ENCODE data around the gene BCAP29.
A peak's percentile ranks its signal among the peaks of the same experiment; 100 is the strongest.
"Not testable (repeated sequence)": the region's sequence is repeated elsewhere in the genome, so short reads cannot be mapped to it uniquely, and the experiment has no call there.

The BCAP29 gene

DNA sequence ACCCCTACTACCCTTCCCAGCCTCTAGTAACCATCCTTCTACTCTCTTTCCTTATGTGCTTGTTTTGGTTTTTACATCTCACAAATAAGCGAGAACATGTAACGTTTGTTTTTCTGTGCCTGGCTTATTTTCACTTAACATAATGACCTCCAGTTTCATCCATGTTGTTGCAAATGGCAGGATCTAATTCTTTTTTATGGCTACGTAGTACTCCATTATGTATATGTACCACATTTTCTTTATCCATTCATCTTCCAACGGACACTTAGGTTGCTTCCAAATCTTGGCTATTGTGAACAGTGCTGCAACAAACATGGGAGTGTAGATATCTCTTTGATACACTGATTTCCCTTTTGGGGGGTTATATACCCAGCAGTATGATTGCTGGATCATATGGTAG lies 47.0 kb downstream of the BCAP29 start:
- no peak overlapping the region for H3K4me3 Mint-ChIP-seq
- H3K27ac Mint-ChIP-seq, result no peak overlapping the region
- H3K27me3 Mint-ChIP-seq, result no peaks in the 10 kb centered on the region
- peaks cover 2% of the 10 kb centered on the region for H3K36me3 Mint-ChIP-seq (ENCODE audit: low read depth)
- H3K9me3 Mint-ChIP-seq, result no peaks in the 10 kb centered on the region
- peaks cover 2% of the 10 kb centered on the region for H3K4me1 Mint-ChIP-seq
- ATAC-seq (no peak), DNase-seq (no peak)

DNA sequence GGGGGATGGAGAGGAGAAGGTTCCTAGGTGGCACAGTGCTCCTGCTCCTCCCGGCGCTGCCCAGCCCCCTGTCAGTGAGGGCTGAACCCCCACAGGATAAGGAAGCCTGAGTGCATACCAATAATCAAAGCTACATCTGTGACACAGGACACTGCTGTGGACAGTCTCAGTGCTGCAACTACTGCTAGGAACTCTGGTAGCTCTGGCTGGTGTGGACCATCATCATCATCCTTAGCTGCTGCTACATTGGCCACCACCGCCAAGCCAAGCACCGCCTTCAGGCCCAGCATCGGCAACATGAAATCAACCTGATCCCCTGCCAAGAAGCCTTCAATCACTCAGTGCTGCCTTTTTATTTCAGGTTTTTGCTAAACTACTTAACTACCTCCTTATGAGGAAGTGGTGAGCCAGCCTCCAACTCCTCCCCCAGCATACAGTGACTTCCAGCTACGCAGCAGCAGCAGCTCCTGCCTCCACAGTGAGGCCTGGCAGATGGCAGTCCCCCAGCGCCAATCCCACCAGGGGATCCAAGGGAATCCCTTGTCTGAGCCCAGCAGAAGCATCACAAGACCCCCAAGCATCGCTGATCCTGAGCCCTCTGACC lies 48.5 kb downstream of the BCAP29 start:
- Mint-ChIP-seq H3K9me3 (no peaks in the 10 kb centered on the region), H3K36me3 (ENCODE audit: low read depth) (peaks cover 2% of the 10 kb centered on the region), H3K27ac (no peak overlapping the region), H3K4me1 (peaks cover 7% of the 10 kb centered on the region), H3K4me3 (no peak overlapping the region), H3K27me3 (no peaks in the 10 kb centered on the region)
- no peak for ATAC-seq
- DNase-seq, result no peak

DNA sequence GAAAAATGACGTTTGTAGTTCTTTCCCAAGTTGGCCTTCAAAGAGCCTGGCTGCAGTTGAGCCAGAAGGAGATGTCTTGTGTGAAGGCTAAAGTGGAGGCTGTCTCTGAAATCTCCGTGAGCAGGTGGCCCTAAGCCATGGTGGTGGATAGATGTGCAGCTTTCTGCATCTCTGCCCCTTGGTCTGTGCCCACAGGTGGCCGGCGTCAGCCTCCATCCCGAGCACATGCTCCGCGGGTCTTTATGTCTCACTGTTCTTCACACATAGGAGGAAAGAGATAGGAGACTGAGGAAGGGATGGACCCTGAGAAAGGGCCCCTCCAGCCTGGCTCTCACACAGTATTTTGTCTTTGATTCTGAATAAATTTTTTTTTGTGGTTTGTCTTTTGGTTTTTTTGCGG lies 50.3 kb downstream of the BCAP29 start:
- Mint-ChIP-seq H3K4me3 (no peak overlapping the region), H3K27me3 (peaks cover 4% of the 10 kb centered on the region), H3K36me3 (ENCODE audit: low read depth) (peaks cover 2% of the 10 kb centered on the region), H3K9me3 (no peaks in the 10 kb centered on the region), H3K27ac (no peak overlapping the region), H3K4me1 (peaks cover 12% of the 10 kb centered on the region)
- ATAC-seq (no peak), DNase-seq (no peak)

DNA sequence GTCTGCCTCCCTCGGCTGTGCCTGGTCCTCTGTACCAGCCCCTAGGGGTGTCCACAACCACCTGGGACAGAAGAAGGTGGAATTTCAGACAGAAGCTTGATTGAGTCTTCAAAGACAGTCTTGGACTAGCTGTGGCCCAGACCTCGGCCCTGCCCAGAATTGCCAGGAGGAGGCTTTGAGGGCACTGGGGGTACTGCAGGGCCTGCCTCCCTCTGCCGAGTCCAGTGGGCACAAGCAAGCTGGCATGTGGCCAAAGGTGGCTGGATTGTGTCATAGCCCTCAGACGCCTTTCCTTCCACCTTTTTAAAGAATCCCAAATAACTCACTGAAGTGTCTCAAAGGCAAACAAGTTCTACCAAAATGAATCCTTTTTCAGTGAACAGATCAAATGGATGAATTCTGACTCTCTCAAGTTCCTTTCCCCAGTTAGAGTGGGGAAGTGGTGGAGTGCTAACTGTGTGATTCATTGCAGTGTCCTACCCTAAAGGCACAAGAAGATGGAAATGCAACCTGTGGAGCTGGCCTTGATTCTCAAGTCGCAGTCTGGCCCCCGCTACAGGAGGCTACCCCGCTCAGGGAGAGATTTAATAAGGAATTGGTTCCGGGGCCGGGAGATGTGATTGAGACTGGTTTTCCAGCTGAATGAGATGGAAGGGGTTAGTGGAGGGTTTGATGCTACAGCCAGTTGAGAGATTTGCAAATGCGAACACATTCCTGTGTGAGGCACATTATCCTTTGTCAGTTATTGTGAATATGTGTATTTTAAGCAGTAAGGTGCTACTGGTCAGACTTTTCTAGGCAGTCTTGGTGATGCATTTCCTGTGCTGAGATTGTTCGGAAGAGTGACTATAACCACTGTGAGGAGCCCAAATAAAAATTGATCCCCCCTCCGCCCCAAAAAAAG lies 51.8 kb downstream of the BCAP29 start:
- no peaks in the 10 kb centered on the region for H3K9me3 Mint-ChIP-seq
- no peak overlapping the region for H3K4me3 Mint-ChIP-seq
- peaks cover 6% of the 10 kb centered on the region for H3K27me3 Mint-ChIP-seq
- DNase-seq, result no peak
- no peak for ATAC-seq
- peaks cover 2% of the 10 kb centered on the region for H3K36me3 Mint-ChIP-seq (ENCODE audit: low read depth)
- H3K27ac Mint-ChIP-seq, result no peak overlapping the region
- H3K4me1 Mint-ChIP-seq, result peaks cover 12% of the 10 kb centered on the region

GRCh38 chr7:107632492-107632865 lies 52.4 kb downstream of the BCAP29 start:
- no peaks in the 10 kb centered on the region for H3K9me3 Mint-ChIP-seq
- H3K27me3 Mint-ChIP-seq, result peaks cover 6% of the 10 kb centered on the region
- H3K36me3 Mint-ChIP-seq (ENCODE audit: low read depth), result peaks cover 2% of the 10 kb centered on the region
- H3K4me3 Mint-ChIP-seq, result no peak overlapping the region
- DNase-seq (no peak), ATAC-seq (no peak)
- peaks cover 12% of the 10 kb centered on the region for H3K4me1 Mint-ChIP-seq
- no peak overlapping the region for H3K27ac Mint-ChIP-seq

DNA sequence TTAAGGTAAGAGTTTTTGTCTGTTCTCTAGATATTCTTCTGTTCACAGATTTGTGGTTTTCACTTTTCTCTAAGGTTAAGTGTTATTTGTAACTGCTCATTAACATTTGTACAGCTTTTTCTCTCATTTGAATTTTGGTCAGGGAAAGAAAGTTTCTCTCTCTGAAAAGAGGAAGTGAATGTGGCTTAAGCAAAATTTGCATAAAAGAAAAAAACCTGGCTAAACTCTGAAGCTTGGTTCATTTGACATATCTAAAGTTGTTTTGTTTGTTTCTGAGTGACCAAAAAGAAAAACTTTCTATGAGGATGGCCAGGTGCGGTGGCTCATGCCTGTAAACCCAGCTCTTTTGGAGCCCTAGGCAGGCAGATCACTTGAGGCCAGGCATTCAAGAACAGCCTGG lies 58.5 kb downstream of the BCAP29 start:
- peaks cover 17% of the 10 kb centered on the region for H3K4me1 Mint-ChIP-seq
- ATAC-seq (no peak), DNase-seq (no peak)
- H3K36me3 Mint-ChIP-seq (ENCODE audit: low read depth), result no peaks in the 10 kb centered on the region
- no peak overlapping the region for H3K27ac Mint-ChIP-seq
- no peaks in the 10 kb centered on the region for H3K9me3 Mint-ChIP-seq
- no peak overlapping the region for H3K4me3 Mint-ChIP-seq
- H3K27me3 Mint-ChIP-seq, result peaks cover 20% of the 10 kb centered on the region

- Mint-ChIP-seq H3K27me3 (peaks cover 20% of the 10 kb centered on the region), H3K4me1 (peaks cover 20% of the 10 kb centered on the region)
- H3K9me3 Mint-ChIP-seq; ATAC-seq; H3K36me3 Mint-ChIP-seq (ENCODE audit: low read depth); H3K4me3 Mint-ChIP-seq; H3K27ac Mint-ChIP-seq; DNase-seq: not testable (repeated sequence)
Measured at GRCh38 chr7:107639070-107639469, 59.0 kb downstream of the BCAP29 start.

DNA sequence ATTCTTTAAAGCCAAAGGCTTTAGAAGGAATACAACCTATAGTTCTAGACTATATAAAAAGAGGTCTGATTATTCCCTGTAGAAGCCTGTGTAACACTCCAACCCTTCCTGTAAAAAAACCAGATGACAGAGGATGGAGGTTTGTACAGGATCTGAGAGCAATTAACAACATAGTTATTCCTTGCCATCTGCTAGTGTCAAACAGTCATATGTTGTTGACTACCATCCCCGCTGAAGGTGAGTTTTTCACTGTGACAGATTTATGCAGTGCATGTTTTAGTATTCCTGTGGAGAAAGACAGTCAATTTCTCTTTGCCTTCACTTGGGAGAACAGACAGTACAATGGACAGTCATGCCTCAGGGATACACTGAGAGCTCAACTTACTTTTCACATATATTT lies 61.6 kb downstream of the BCAP29 start:
- H3K27me3 Mint-ChIP-seq, result peaks cover 20% of the 10 kb centered on the region
- no peak for ATAC-seq
- H3K9me3 Mint-ChIP-seq, result peaks cover 8% of the 10 kb centered on the region
- no peaks in the 10 kb centered on the region for H3K36me3 Mint-ChIP-seq (ENCODE audit: low read depth)
- DNase-seq, result no peak
- no peak overlapping the region for H3K27ac Mint-ChIP-seq
- peaks cover 19% of the 10 kb centered on the region for H3K4me1 Mint-ChIP-seq
- no peak overlapping the region for H3K4me3 Mint-ChIP-seq

DNA sequence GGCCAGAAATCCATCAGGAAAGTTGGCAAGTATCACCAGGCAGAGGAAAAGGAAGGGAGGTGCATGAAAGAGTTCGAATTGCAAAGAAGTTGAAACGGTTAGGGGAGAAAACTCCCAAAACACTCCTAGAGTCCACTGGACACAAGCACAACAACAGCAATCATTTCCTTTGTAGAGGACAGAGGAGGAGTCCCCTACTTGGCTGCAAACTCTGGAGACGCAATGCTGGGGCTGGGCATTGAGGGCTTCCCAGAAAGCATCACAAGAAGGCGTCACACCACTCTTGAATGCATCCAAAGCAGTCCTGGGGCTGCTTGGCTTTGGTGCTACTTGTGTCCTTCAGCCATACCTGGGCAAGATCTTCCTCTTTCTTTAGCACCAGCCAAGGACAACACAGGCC lies 62.5 kb downstream of the BCAP29 start:
- no peak for DNase-seq
- Mint-ChIP-seq H3K36me3 (ENCODE audit: low read depth) (no peaks in the 10 kb centered on the region), H3K4me3 (no peak overlapping the region), H3K4me1 (peaks cover 19% of the 10 kb centered on the region), H3K9me3 (peaks cover 8% of the 10 kb centered on the region), H3K27me3 (peaks cover 20% of the 10 kb centered on the region), H3K27ac (no peak overlapping the region)
- ATAC-seq, result no peak

GRCh38 chr7:107643407-107643806 lies 63.4 kb downstream of the BCAP29 start:
- Mint-ChIP-seq H3K4me1 (peaks cover 14% of the 10 kb centered on the region), H3K36me3 (ENCODE audit: low read depth) (no peaks in the 10 kb centered on the region)
- no peak for DNase-seq

DNA sequence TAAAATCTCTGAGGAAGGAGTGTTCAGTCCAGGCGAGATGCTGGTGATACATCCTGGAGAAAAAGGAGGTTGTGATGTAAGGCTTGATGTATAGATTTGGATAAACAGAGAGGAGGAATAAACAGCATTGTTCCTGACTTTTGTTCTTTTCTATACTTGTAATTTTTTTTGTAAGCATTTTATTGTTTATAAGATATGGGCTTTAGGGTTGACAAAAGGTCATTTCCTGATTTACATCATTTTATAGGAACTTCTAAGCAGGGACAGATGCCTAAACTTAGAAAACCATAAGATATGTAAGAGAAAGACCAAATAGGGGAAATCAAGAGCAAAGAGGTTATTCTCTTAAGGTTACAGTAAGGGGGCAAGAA lies 63.9 kb downstream of the BCAP29 start:
- ATAC-seq, result no peak
- no peak overlapping the region for H3K4me3 Mint-ChIP-seq
- peaks cover 9% of the 10 kb centered on the region for H3K4me1 Mint-ChIP-seq
- no peak for DNase-seq
- no peaks in the 10 kb centered on the region for H3K36me3 Mint-ChIP-seq (ENCODE audit: low read depth)
- peaks cover 8% of the 10 kb centered on the region for H3K9me3 Mint-ChIP-seq
- peak overlapping the region; percentile 10 for H3K27ac Mint-ChIP-seq
- H3K27me3 Mint-ChIP-seq, result peaks cover 18% of the 10 kb centered on the region

More at GRCh38 chr7:107643407-107643806, 63.4 kb downstream of the BCAP29 start:
- H3K4me3 Mint-ChIP-seq, result no peak overlapping the region
- no peak overlapping the region for H3K27ac Mint-ChIP-seq
- H3K27me3 Mint-ChIP-seq, result peaks cover 20% of the 10 kb centered on the region
- peaks cover 8% of the 10 kb centered on the region for H3K9me3 Mint-ChIP-seq
- no peak for ATAC-seq

- H3K27ac Mint-ChIP-seq, result peak overlapping the region; percentile 10
- peaks cover 9% of the 10 kb centered on the region for H3K4me1 Mint-ChIP-seq
- H3K36me3 Mint-ChIP-seq (ENCODE audit: low read depth), result no peaks in the 10 kb centered on the region
- ATAC-seq (no peak), DNase-seq (no peak)
- H3K4me3 Mint-ChIP-seq, result no peak overlapping the region
- peaks cover 8% of the 10 kb centered on the region for H3K9me3 Mint-ChIP-seq
- peaks cover 15% of the 10 kb centered on the region for H3K27me3 Mint-ChIP-seq
Measured at GRCh38 chr7:107644309-107644974, 64.4 kb downstream of the BCAP29 start.

GRCh38 chr7:107652642-107653041 lies 72.6 kb downstream of the BCAP29 start:
- H3K4me3 Mint-ChIP-seq, result no peak overlapping the region
- no peak overlapping the region for H3K27ac Mint-ChIP-seq
- DNase-seq (no peak), ATAC-seq (no peak)
- peaks cover 8% of the 10 kb centered on the region for H3K4me1 Mint-ChIP-seq
- no peaks in the 10 kb centered on the region for H3K36me3 Mint-ChIP-seq (ENCODE audit: low read depth)
- H3K27me3 Mint-ChIP-seq, result peaks cover 25% of the 10 kb centered on the region
- no peaks in the 10 kb centered on the region for H3K9me3 Mint-ChIP-seq

DNA sequence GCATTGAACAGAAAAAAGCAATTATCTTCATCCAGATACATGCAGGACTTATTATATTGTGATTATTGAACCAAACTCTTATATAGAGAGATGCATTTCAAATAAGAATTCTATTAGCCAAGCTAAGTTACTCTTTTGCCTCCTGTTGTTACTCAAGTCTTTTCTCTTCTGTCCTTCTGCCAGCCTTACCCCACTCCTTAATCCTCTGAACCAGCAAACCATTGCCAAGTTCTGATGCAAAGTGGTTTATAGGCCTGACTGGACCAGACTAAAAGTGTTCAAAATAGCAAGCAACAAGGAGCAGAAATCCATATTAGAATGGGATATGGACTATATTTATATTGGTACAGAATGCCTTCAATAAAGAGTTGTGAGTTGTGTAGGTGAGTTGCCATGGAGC lies 78.4 kb downstream of the BCAP29 start:
- Mint-ChIP-seq H3K9me3 (no peaks in the 10 kb centered on the region), H3K27me3 (peaks cover 43% of the 10 kb centered on the region), H3K4me3 (no peak overlapping the region), H3K27ac (no peak overlapping the region), H3K4me1 (peaks cover 41% of the 10 kb centered on the region), H3K36me3 (ENCODE audit: low read depth) (no peaks in the 10 kb centered on the region)
- DNase-seq (no peak), ATAC-seq (no peak)

- no peaks in the 10 kb centered on the region for H3K9me3 Mint-ChIP-seq
- ATAC-seq, result peak; percentile 86
- peak overlapping the region; percentile 83 for H3K4me3 Mint-ChIP-seq
- peaks cover 41% of the 10 kb centered on the region for H3K4me1 Mint-ChIP-seq
- peak; percentile 36 for DNase-seq
- H3K27ac Mint-ChIP-seq, result peak overlapping the region; percentile 78
- no peaks in the 10 kb centered on the region for H3K36me3 Mint-ChIP-seq (ENCODE audit: low read depth)
- peaks cover 38% of the 10 kb centered on the region for H3K27me3 Mint-ChIP-seq
Measured at GRCh38 chr7:107659666-107660065, 79.6 kb downstream of the BCAP29 start.
